ENCODE results near the gene TMEM163. TPM values are rescaled to one million over a fixed set of nuclear protein-coding genes. Genes with fewer than 3 reads are reported as not detected.

The TMEM163 gene
- total and polyA plus RNA-seq, 8 donors = 3.9 to 48.4 (median 14.0) TPM

GRCh38 chr2:134736167-134736880, 17.5 kb upstream of the TMEM163 start:
- H3K27ac ChIP-seq = no peak overlapping the region
- intact Hi-C loops (cut with DNase I) = no loop called here
- H3K36me3 ChIP-seq = no peaks in the 10 kb centered on the region

GRCh38 chr2:134728163-134728562, 9.4 kb upstream of the TMEM163 start:
- H3K36me3 ChIP-seq = no peaks in the 10 kb centered on the region
- peaks cover 0 to 8% of the 10 kb centered on the region in 2 donors for H3K27me3 ChIP-seq
- no peak for DNase-seq
- TF ChIP-seq, protein P1, sequence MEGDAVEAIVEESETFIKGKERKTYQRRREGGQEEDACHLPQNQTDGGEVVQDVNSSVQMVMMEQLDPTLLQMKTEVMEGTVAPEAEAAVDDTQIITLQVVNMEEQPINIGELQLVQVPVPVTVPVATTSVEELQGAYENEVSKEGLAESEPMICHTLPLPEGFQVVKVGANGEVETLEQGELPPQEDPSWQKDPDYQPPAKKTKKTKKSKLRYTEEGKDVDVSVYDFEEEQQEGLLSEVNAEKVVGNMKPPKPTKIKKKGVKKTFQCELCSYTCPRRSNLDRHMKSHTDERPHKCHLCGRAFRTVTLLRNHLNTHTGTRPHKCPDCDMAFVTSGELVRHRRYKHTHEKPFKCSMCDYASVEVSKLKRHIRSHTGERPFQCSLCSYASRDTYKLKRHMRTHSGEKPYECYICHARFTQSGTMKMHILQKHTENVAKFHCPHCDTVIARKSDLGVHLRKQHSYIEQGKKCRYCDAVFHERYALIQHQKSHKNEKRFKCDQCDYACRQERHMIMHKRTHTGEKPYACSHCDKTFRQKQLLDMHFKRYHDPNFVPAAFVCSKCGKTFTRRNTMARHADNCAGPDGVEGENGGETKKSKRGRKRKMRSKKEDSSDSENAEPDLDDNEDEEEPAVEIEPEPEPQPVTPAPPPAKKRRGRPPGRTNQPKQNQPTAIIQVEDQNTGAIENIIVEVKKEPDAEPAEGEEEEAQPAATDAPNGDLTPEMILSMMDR (IDR thresholded peaks at IDR 0.05) = no peak
- no peaks in the 10 kb centered on the region for H3K9me3 ChIP-seq
- no peak overlapping the region for H3K4me3 ChIP-seq
- no peak for ATAC-seq
- intact Hi-C loops (cut with DNase I) = no loop called here
- no peaks in the 10 kb centered on the region for H3K4me1 ChIP-seq
- H3K27ac ChIP-seq = no peak overlapping the region

More at GRCh38 chr2:134736167-134736880, 17.5 kb upstream of the TMEM163 start:
- peaks cover 0 to 19% of the 10 kb centered on the region in 2 donors for H3K4me1 ChIP-seq
- TF ChIP-seq, protein P1 (IDR thresholded peaks at IDR 0.05) = no peak
- H3K27me3 ChIP-seq = no peaks in the 10 kb centered on the region
- no peaks in the 10 kb centered on the region for H3K9me3 ChIP-seq
- ATAC-seq (peak; percentile 34), DNase-seq (no peak)
- no peak overlapping the region for H3K4me3 ChIP-seq

DNA sequence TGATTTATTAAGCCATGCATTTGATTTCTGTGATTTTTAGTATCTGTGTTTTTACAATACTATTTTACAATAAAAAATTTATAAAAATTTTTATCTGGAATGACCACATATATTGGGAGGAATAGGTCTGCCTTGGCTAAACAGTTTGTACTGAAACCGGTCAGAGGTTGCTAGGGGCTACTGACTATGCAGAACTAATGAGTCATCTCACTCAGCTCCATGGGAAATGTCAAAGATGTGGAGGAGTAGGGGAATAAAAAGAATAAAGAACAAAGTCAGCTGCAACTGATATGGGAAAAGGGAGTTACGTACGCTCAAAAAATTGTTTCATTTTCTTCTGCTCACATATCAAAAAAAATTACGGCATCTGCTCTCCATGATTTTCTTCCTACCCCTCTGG, 8.6 kb upstream of the TMEM163 start:
- H3K27ac ChIP-seq = no peak overlapping the region
- H3K27me3 ChIP-seq = peaks cover 0 to 8% of the 10 kb centered on the region in 2 donors
- no peak overlapping the region for H3K4me3 ChIP-seq
- intact Hi-C loops (cut with DNase I) = no loop called here
- no peaks in the 10 kb centered on the region for H3K4me1 ChIP-seq
- TF ChIP-seq, protein P1 (IDR thresholded peaks at IDR 0.05) = no peak
- ATAC-seq = peak; percentile 78
- no peak for DNase-seq
- H3K9me3 ChIP-seq = no peaks in the 10 kb centered on the region
- no peaks in the 10 kb centered on the region for H3K36me3 ChIP-seq

- peaks cover 0 to 14% of the 10 kb centered on the region in 2 donors for H3K27me3 ChIP-seq
- ATAC-seq (no peak), DNase-seq (no peak)
- TF ChIP-seq, protein P1 (IDR thresholded peaks at IDR 0.05) = no peak
- H3K4me3 ChIP-seq = no peak overlapping the region
- intact Hi-C loops (cut with DNase I) = no loop called here
- no peaks in the 10 kb centered on the region for H3K36me3 ChIP-seq
- no peak overlapping the region for H3K27ac ChIP-seq
- no peaks in the 10 kb centered on the region for H3K4me1 ChIP-seq
- no peaks in the 10 kb centered on the region for H3K9me3 ChIP-seq
Observed at GRCh38 chr2:134726645-134727044, 7.8 kb upstream of the TMEM163 start.

DNA sequence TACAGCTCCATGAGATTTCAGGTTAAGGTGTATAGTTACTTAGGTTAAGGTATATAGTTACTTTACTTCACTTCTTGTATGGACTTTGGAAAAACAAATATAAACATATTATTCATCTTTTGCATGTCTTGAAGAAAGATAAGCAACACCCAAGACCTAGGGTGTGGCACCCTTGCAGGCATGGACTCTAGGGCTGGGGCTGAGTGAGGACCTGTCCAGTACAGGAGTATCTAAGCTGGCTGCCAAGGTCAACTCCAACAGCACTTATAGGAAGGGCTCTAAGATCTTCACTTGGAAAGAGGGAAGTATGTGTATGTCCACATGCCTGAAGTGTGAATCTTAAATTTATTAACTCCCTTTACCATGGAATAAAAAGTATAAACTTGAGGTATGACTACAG, 7.1 kb upstream of the TMEM163 start:
- Histone ChIP-seq H3K36me3 (no peaks in the 10 kb centered on the region), H3K27me3 (peaks cover 0 to 22% of the 10 kb centered on the region in 2 donors), H3K9me3 (no peaks in the 10 kb centered on the region), H3K4me1 (no peaks in the 10 kb centered on the region), H3K27ac (no peak overlapping the region), H3K4me3 (no peak overlapping the region)
- TF ChIP-seq, protein P1 (IDR thresholded peaks at IDR 0.05) = no peak
- DNase-seq = no peak
- peak; percentile 68 for ATAC-seq
- intact Hi-C loops (cut with DNase I) = no loop called here

Data from left lung (tissue), 10 donors.